GM12875 (cell line): ENCODE data around the gene CSNK1A1.

Experiments
- H3K4me3 ChIP-seq: one replicate; pipeline ENCODE4 v1.5.1; 2011; ENCODE audit warnings: low read depth, low read length, control low read depth
- TF ChIP-seq, protein P1 (sequence below): IDR thresholded peaks from 2 replicates; pipeline ENCODE4 v1.5.1; 2011; ENCODE audit warnings: low read depth, mild to moderate bottlenecking, control low read depth, inconsistent platforms, low read length, moderate library complexity, borderline replicate concordance; ENCODE audit not compliant: insufficient read depth

Gene CSNK1A1

DNA sequence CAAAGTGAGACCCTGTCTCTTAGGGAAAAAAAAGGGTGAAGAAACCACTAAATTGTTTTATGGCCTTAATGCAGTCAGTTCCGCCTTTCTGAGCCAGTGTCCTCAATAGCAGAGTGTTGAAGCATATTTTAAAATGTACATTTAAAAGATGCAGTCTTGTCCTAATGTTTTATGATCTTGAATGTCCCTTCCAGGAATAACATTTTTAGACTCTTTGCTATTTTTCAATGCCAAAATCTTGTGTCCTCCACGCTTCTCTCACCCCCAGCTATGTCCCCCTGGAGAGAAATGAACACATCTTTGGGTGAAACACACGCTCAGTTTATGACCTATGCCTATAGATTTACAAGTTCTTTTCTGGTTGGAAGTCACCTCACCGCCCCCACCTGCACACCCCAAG is 69.8 kb downstream of the CSNK1A1 start:
- H3K4me3 ChIP-seq = no peak overlapping the region
- TF ChIP-seq, protein P1, sequence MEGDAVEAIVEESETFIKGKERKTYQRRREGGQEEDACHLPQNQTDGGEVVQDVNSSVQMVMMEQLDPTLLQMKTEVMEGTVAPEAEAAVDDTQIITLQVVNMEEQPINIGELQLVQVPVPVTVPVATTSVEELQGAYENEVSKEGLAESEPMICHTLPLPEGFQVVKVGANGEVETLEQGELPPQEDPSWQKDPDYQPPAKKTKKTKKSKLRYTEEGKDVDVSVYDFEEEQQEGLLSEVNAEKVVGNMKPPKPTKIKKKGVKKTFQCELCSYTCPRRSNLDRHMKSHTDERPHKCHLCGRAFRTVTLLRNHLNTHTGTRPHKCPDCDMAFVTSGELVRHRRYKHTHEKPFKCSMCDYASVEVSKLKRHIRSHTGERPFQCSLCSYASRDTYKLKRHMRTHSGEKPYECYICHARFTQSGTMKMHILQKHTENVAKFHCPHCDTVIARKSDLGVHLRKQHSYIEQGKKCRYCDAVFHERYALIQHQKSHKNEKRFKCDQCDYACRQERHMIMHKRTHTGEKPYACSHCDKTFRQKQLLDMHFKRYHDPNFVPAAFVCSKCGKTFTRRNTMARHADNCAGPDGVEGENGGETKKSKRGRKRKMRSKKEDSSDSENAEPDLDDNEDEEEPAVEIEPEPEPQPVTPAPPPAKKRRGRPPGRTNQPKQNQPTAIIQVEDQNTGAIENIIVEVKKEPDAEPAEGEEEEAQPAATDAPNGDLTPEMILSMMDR = no peak

DNA sequence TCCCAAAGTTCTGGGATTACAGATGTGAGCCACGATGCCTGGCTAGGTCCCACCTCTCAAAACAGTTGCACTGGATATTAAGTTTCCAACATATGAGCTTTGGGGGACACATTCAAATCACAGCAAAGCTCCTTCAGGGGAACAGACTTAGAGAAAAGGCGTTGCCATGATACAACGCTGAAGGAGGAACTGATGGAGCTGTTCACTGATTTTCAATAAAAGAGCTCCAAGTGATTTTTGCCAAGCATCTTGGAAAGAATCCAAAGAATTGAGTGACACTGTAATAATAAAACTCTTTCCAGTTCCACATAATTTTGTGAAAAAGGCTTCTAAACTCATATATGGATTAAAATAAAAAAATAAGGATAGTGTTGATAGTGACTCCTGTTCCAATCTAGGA is 72.5 kb downstream of the CSNK1A1 start:
- TF ChIP-seq, protein P1 = no peak
- H3K4me3 ChIP-seq = no peak overlapping the region

DNA sequence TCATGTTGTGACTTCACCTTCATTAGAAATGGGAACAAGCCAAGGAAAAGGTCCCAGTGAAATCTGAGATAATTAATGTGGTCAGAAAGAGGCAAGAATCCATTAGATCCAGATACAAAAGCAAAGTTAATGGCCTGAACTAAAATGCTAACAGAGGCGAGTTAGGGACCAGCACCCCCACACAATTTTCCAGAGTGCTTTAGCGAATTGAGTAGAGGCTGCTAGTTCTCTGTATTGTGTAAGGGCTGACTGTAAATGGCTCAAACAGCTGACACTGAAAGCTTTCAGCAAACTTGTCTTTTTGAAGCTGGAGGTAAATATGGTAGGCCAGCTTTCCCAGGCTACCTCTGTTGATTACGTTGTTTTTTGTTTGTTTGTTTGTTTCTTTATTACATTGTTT is 75.5 kb downstream of the CSNK1A1 start:
- TF ChIP-seq, protein P1 = no peak
- H3K4me3 ChIP-seq = no peak overlapping the region

DNA sequence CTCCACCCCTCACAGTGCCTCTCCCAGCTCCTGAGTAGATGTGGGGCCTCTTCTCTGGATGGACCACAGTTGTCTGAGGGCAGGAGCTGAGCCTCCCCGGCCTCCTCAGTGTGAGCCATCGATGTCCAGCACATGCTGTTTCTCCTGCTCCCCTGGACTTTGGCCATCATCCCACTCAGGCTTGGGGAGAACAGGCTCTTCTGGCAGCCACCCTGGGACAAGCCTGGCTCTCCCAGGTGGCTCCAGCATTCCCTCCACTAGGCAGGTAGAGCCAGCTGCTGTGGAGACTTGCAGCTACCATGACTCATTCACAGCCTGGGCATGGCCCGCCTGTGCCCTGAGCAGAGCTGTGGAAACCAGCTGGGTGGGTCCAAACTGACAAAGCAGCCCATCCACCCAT is 77.0 kb downstream of the CSNK1A1 start:
- TF ChIP-seq, protein P1 = no peak
- H3K4me3 ChIP-seq = no peak overlapping the region

DNA sequence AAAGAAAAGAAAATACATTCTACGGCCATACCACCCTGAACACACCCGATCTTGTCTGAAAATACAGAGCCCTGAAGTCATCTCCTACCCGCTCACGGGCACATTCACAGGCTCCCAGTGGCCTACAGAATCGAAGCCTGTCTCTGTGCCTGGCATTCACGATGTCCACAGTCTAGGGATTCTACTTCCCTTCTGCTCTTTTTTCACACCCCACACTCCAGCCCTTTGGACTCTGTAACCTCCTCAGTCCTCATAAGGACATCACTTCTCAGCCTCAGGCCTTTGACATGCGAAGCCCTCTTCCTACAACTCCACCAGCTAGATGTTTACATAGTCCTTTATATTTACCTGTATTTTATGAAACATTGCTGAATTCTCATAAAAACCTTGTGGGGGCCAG is 77.8 kb downstream of the CSNK1A1 start:
- TF ChIP-seq, protein P1 = no peak
- no peak overlapping the region for H3K4me3 ChIP-seq

DNA sequence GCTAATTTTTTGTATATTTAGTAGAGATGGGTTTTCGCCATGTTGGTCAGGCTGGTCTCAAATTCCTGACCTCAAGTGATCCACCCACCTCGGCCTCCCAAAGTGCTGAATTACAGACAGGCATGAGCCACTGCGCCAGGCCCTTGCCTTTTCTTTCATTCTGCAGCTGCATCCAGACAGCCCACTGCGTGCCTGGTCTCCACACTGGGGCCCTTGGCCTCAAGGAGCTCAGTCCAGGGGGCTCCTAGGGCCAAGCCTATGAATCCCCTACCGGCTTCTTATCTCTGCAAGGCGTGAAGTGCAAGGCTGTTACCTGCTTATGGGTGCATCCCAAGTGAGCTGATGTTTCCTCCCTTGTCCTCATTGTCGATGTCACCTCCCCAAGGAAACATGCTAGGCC is 78.8 kb downstream of the CSNK1A1 start:
- H3K4me3 ChIP-seq = no peak overlapping the region
- TF ChIP-seq, protein P1 = no peak

DNA sequence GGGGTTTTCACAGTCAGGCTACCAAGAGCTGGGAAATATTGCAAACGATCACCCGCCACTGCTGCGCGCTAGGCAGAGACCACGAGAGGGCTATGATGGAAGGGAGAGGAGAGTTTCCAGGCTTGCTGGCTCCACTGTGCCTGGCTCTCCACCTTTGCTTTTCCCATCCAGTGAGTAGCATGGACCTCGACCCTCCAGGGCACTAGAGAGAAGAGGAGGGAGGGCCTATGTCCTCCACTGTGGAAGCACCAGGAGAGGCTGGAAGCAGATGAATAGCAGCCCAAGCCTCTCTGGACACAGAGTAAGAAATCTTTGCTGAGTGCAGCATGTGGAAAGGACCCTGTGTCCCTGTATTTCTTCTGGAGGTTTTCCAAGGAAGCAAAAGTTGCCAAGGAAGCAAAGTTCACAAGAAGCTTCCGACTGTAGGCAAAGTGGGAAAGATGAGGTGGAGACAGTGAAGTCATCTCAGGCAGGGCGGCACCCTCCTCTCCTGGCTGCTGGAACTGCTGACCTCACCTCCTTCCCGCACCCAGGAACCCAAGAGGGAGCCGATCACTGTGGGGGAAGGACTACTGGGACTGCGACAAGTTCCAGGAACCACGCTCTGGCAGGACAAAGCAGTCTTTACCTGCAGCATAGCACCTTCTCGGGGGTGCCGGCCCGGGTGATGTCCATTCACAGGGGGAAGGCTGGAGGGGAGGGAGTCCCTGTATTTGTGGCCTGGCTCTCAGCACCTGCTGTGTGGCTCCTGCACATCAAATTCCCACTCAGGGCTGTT is 79.6 kb downstream of the CSNK1A1 start:
- TF ChIP-seq, protein P1 = no peak
- H3K4me3 ChIP-seq = no peak overlapping the region
